Measurements from ENCODE around the gene PRKCSH. TPM values are rescaled to one million over a fixed set of nuclear protein-coding genes. Genes with fewer than 3 reads are reported as not detected.

Gene PRKCSH
- polyA plus RNA-seq, 1 of the 3 experiments (the other 2 are of a cell fraction), result 502 TPM

GRCh38 chr19:11416346-11417052 lies 18.9 kb upstream of the PRKCSH start:
- H3K4me2 ChIP-seq, result no peak overlapping the region
- H4K20me1 ChIP-seq (ENCODE audit: insufficient read depth), result no peaks in the 10 kb centered on the region
- H3K27me3 ChIP-seq (ENCODE audit: insufficient read depth), result no peaks in the 10 kb centered on the region
- H3K4me1 ChIP-seq (ENCODE audit: control insufficient read depth in 1 of 2, insufficient read depth in 2 of 2, low read depth in 1 of 2, low read length in 1 of 2), result no peaks in the 10 kb centered on the region; a peak in 1 of 4 replicates
- no peaks in the 10 kb centered on the region for H3K36me3 ChIP-seq (replicated peaks in 1 of 2; ENCODE audit: control insufficient read depth in 1 of 2, insufficient read depth in 2 of 2, low read length in 1 of 2)
- no peaks in the 10 kb centered on the region for H3F3A ChIP-seq (replicated peaks; ENCODE audit: insufficient read depth)
- H3K4me3 ChIP-seq (ENCODE audit: low read depth in 2 of 2, low read length in 1 of 2), result no peak overlapping the region
- ChIA-PET CTCF (interaction anchor here (1.3 to 9.9 kb wide), 7 partner anchors 9 to 66 kb away, joined by 3 to 85 read pairs (median 4); partner anchors contain the start of genes EPOR, ODAD3 and PRKCSH), POLR2A (interaction anchor here (0.7 kb wide), 1 partner anchor 36 kb away, joined by 4 read pairs; no protein-coding TSS in a partner anchor)
- H3K27ac ChIP-seq (ENCODE audit: low read depth in 2 of 2, low read length in 1 of 2), result no peak overlapping the region
- no peaks in the 10 kb centered on the region for H3K9me3 ChIP-seq
- no peak for DNase-seq
- no peaks in the 10 kb centered on the region for H3K9me2 ChIP-seq
- 92% methylated on average over 17 of the region's 17 CpGs for WGBS (ENCODE audit: low lambda C conversion rate)
- H3K79me2 ChIP-seq (ENCODE audit: insufficient read depth), result no peaks in the 10 kb centered on the region
- no peak overlapping the region for H2AFZ ChIP-seq (ENCODE audit: low read depth)
- no peak for TF ChIP-seq NRF1 (IDR thresholded peaks at IDR 0.05; ENCODE audit: low read depth, low read length)
- TF ChIP-seq FOSL2 (IDR thresholded peaks at IDR 0.05; ENCODE audit: borderline replicate concordance, low read depth), result no peak
- no peak for TF ChIP-seq MAX (IDR thresholded peaks at IDR 0.05; ENCODE audit: low read depth)
- no peak for TF ChIP-seq TEAD4 (IDR thresholded peaks at IDR 0.05; ENCODE audit: borderline replicate concordance, insufficient read depth)
- no peak for TF ChIP-seq GATA2 (CRISPR knock-in tag; IDR thresholded peaks at IDR 0.05)
- no peak for TF ChIP-seq RCOR1 (IDR thresholded peaks at IDR 0.05; ENCODE audit: low read length)
- no peak for TF ChIP-seq RXRA (IDR thresholded peaks at IDR 0.05; ENCODE audit: borderline replicate concordance, low read depth)
- no peak for TF ChIP-seq SIN3A (IDR thresholded peaks at IDR 0.05; ENCODE audit: borderline replicate concordance, low read depth, low read length)
- TF ChIP-seq MXI1 (IDR thresholded peaks at IDR 0.05; ENCODE audit: low read depth, low read length), result no peak
- no peak for TF ChIP-seq IRF3 (IDR thresholded peaks at IDR 0.05; ENCODE audit: low read depth, low read length)
- no peak for TF ChIP-seq MEF2A (IDR thresholded peaks at IDR 0.05; ENCODE audit: borderline replicate concordance, low read depth)
- no peak overlapping the region for H3K9ac ChIP-seq

- H4K20me1 ChIP-seq (ENCODE audit: insufficient read depth), result no peaks in the 10 kb centered on the region
- H3F3A ChIP-seq (replicated peaks; ENCODE audit: insufficient read depth), result no peaks in the 10 kb centered on the region
- DNase-seq, result peak; percentile 42
- peak overlapping the region; percentile 64 to 65 for H3K4me3 ChIP-seq (ENCODE audit: low read depth in 2 of 2, low read length in 1 of 2)
- no peaks in the 10 kb centered on the region for H3K9me3 ChIP-seq
- H3K27me3 ChIP-seq (ENCODE audit: insufficient read depth), result no peaks in the 10 kb centered on the region
- H3K4me1 ChIP-seq (ENCODE audit: control insufficient read depth in 1 of 2, insufficient read depth in 2 of 2, low read depth in 1 of 2, low read length in 1 of 2), result no peaks in the 10 kb centered on the region; a peak in 1 of 4 replicates
- peak overlapping the region; percentile 94; the same call in 1 of the 2 replicates for H2AFZ ChIP-seq (ENCODE audit: low read depth)
- ChIA-PET CTCF (interaction anchor here (0.9 to 9.9 kb wide), 10 partner anchors 11 to 124 kb away, joined by 3 to 85 read pairs (median 6); partner anchors contain the start of genes EPOR, ODAD3 and PRKCSH), POLR2A (interaction anchor here (0.5 to 2.9 kb wide), 7 partner anchors 17 to 684 kb away, joined by 3 to 30 read pairs (median 4); partner anchors contain the start of genes ELAVL3, EPOR, ODAD3 and PRKCSH)
- H3K9me2 ChIP-seq, result no peaks in the 10 kb centered on the region
- H3K79me2 ChIP-seq (ENCODE audit: insufficient read depth), result no peaks in the 10 kb centered on the region
- TF ChIP-seq FOXM1 (IDR thresholded peaks at IDR 0.05; ENCODE audit: low read depth), result no peak
- TF ChIP-seq POLR2AphosphoS5 (IDR thresholded peaks at IDR 0.05; ENCODE audit: low read depth, low read length), result no peak
- no peak for TF ChIP-seq TCF12 (IDR thresholded peaks at IDR 0.05)
- no peak for TF ChIP-seq USF2 (IDR thresholded peaks at IDR 0.05; ENCODE audit: borderline replicate concordance, low read depth, low read length)
- no peak overlapping the region for H3K27ac ChIP-seq (ENCODE audit: low read depth in 2 of 2, low read length in 1 of 2)
- 45% methylated on average over 16 of the region's 16 CpGs for WGBS (ENCODE audit: low lambda C conversion rate)
- peak overlapping the region; percentile 85 for H3K4me2 ChIP-seq
- no peaks in the 10 kb centered on the region for H3K36me3 ChIP-seq (replicated peaks in 1 of 2; ENCODE audit: control insufficient read depth in 1 of 2, insufficient read depth in 2 of 2, low read length in 1 of 2)
- H3K9ac ChIP-seq, result no peak overlapping the region
Measured at GRCh38 chr19:11418094-11418548, 17.3 kb upstream of the PRKCSH start.

All from SK-N-SH (cell line).